HG03558 (cell line): Measurements from ENCODE around the gene C3orf20.
"Not testable (repeated sequence)": the region's sequence is repeated elsewhere in the genome, so short reads cannot be mapped to it uniquely, and the experiment has no call there.

ENCODE experiments used
- ATAC-seq: cut with Tn5 transposase; IDR thresholded peaks from one replicate; pipeline ENCODE4 v1.9.1; 2021; ENCODE audit warnings: moderate number of reproducible peaks; ENCODE audit not compliant: unreplicated experiment; ENCODE audit errors: extremely low read depth

Gene C3orf20

DNA sequence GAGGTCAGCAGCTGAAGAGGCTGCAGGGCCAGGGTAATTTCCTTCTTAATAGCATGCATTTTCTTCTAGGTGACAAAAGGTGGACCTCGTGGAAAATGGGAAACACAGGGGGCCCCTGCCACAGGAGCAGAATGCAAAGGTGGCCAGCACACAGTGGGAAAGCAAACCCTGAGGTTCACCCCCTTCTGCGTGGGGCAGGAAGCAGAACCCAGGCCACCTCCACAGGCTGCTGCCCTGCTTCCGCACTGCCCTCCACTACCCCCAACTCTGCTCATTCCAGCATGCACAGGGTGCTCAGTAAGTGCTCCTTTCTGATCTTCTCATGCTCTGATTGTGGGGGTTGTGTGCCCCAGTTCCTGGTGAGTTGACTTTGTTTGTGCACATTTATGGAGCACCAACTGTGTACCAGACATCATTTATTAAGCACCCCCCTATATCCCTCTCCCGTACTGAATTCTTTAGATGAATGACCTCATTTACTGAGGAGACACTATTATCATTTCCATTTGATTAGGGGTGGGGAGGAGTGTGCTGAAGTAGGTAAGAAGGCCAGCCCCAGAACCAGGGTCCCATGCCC lies 131.1 kb downstream of the C3orf20 start:
- ATAC-seq, result no peak

DNA sequence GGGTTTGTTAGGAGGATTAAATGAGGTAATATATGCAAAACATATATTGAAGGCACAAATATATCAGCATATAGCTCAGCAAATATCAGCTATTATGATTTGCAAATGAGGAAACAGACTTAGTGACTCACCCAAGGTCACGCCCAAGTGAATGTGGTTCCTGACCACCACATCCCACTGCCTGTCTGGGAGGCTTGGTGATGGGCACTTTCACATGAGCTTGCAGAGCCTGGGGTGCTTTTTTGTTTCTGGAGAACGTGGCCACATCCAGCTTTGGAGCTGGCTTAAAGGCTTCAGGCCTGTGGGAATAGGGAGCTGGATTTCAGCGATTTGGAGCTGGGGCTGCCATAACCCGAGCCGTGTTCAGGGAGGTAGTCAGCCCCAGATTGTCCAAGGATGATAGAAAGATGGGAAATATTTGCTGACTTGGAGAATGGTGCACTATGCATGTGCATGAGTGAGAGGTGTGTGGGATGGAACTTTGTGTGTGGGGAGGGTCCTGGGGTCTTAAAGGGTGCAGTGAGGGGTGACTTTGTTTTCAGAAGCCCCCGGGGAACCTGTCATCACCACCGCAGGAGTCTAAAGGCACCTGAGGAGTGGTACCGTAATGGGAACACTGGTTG lies 131.8 kb downstream of the C3orf20 start:
- ATAC-seq, result no peak

DNA sequence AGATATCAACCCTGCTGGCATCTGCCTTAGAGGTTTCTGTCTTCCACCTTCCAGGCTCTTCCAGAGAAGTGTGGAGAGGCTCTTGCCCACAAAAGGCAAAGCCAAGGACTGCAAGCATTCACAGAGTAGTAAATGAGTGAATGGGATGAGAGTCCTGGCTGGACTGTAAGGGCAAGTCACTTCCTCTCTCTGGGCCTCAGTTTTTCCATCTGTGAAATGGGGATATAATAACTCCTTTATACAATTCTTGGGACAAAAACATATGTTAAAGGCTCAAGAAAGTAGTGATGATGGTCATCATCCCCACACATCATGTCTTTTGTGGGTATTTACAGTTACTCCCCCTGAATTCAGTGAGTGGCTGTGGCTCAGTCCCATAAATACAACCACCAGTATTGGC lies 133.1 kb downstream of the C3orf20 start:
- ATAC-seq, result no peak

DNA sequence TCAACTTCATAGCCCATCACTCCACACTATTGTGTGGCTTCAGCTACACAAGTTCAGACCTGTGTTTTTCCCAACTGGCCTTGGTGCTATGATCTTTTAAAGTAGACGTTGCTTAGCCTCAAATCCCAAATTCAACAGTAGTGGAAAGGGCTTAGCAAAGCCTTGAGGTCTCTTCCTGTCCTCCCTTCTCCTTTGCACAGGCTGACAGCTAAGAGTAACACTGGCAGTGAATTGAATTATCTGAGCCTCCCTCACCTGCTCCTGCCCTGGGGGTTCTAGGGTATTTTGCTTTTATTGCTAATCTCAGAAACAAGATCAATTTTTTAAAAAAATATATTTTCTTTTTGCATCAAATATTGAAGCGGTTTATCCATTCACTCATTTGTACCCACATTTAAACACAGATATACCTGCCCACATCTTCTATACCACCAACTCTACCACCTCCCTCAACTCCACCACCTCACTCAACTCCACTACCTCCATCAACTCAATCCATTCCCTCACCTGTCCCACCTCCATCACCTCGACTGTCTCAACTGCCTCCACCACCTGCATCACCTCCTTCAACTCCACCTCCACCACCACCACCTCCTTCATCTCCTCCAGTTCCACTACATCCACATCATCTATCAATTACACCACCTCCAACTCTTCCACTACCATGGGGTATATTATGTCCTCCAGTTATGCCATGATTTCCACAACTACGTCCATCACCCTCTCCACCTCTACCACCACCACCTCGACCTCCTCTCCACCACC lies 133.7 kb downstream of the C3orf20 start:
- no peak for ATAC-seq

DNA sequence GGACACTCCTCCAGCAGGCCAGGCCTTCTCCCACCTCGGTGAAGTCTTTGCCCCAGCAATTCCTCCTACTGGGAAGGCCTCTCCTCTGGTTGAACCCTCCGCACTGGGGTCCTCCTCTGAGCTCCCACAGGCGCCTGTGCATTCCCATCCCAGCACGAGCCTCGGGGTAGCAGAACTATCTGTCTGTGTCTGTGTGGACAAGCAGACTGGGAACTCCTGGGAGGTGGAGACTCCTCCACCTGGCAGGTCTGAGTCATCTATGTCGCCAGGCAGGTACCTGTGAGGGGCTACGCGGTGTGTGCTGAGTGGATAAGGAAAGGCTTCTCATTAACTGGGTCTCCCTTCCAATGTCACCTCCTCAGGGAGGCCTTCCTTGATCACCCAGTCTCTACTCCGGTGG lies 134.7 kb downstream of the C3orf20 start:
- ATAC-seq, result not testable (repeated sequence)

DNA sequence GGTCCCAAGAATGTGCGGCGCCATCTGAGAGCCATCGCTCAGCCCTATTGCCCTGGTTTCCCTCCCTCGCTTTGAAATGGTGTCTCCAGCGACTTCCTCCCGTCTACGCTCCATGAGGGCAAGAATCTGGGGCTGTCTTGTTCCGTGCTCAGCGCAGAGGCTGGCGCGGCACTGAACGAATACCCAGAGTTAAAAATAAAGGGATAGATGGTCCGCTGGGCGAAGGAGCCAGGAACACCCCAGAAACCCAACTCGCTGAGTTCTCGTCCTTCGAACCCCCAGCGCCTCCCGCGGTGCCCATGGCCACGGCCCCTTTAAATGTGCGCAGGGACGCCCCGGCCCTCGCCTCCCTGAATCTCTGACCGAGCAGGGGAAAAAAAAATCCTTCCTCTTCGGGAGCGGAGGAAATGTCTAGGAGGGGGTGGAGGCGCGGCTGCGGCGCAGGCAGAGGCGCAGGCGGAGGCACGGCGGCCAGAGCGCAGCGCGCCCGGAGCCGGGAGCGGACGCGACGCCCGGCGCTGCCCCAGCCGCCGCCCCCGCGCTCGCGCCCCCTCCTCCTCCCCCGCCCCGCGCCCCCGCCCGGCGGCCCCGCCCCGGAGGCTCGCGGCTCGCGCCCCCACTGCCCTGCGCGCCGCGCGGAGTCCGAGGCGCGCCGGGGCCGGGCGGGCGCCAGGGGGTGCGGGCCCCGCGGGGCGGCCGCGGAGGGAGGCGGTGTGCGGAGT lies 135.3 kb downstream of the C3orf20 start:
- no peak for ATAC-seq

DNA sequence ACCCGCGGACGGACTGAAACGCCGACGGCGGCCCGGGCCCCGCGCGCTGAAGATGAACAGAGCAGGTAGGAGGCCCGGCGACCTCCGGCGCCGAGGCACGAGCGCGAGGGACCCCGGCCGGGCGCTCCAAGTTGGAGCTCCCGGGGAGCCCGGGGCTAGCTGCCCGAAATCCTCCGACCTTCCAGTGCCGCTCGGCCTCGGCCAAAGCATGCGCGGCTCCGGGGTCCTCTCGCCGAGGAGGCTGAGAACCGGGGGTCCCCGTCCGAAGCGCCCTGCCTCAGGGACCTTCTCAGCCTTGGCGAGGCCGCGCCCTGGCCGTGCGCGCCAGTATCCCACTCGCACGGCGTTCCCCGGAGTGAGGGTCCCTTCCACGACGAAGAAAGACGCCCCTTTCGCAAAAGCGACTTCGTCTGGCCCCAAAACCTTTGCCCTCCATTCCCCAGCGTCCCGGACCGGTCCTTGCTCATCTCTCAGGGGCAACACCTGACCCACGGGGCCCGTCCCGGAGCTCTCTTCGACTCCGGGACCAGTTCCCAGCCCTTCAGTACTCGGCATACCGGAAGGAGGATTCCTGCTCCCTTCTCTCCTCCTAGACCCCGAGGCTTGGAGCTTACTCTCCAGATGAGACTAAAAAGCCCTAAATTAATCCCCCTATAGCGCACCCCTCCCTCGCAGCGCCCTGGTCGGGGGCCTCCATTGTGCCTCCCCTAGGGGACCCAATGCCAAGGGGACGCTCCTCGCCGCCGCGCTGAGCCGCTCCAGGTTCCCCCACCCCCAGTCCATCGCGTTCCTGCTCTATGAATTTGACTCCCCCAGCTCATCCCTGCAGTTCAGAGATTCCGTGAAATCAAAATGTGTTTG lies 136.1 kb downstream of the C3orf20 start:
- no peak for ATAC-seq

DNA sequence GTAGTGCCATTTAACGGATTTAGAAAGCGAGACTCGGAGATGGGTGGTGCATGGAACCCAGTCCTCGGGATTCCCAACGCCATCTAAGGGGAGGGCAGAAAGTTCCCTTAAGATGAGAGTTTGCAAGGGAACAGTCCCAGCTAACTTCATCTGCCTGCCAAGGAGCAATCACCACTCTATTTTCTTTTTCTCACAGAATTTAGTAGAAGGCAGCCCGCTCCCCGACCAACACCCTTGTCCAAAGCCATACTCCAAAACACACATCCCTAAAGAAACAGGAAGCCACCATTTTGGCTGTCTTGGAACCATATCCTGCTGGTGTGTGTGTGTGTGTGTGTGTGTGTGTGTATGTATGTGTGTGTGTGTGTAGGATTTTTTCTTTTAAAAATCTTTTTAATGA lies 136.7 kb downstream of the C3orf20 start:
- no peak for ATAC-seq

DNA sequence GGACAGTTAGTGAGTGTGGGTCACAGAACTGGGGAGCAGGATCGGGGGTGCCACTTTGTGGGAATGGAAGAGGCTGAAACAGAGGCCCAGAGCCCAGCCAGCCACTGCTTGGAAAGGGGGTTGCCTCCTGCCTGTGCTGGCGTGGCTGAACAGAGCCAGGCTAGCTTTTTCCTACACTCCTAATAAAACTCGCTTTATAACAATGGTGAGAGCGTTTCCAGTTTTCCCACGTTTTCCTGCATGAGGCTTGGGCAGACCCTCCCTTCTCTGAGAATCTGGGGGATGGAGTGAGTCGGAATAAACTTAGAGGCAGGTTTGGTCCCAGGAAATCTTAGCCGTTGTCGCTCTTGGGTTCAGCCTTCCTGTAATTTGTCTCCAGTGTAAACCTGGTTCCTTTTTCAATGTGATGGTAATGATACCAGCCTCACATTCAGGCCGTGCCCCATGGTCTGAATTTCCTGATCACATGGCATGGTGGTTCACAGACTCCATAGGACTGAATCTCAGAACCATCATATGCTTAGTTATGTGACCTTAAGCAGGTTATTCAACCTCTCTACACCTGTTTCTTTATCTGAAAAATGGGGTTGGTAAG lies 137.4 kb downstream of the C3orf20 start:
- ATAC-seq, result no peak

DNA sequence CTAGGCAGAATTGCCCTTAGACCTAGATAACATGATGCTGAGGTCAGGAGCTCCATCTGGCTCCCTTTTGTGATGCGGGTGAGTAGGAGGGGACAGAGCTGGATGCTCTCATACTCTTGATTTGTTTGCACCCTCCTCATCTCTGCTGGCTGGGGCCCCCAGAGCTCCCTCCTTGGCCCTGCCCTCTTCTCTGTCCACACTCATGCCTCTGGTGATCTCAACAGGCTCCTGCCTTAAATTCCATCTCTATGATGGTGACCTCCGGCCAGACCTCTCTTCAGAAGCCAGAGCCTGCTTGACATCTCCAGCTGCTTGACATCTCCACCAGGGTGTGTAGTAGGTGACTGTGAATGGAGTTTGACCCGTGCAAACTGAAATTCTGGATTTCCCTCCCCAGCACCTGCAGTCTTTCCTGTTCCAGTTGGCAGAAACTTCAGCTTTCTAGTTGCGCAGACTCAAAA lies 139.5 kb downstream of the C3orf20 start:
- ATAC-seq, result no peak

DNA sequence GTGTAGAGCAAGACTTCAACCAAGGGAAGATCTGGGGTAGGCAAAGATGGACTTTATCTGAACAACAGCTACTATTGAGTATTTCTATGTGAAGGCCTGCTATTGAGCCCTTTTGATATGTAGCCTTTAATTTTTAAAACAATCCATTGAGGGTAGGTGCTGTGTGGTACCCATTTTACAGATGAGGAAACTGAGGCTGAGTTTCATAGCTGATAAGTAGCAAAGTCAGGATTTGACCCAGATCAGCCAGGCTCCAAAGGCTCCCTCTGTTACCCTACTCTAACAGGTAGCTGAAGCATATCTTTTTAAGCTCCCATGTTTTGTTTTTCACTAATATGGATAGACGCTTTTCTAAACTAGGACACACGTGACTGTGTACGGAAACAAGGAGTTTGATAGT lies 141.4 kb downstream of the C3orf20 start:
- no peak for ATAC-seq

DNA sequence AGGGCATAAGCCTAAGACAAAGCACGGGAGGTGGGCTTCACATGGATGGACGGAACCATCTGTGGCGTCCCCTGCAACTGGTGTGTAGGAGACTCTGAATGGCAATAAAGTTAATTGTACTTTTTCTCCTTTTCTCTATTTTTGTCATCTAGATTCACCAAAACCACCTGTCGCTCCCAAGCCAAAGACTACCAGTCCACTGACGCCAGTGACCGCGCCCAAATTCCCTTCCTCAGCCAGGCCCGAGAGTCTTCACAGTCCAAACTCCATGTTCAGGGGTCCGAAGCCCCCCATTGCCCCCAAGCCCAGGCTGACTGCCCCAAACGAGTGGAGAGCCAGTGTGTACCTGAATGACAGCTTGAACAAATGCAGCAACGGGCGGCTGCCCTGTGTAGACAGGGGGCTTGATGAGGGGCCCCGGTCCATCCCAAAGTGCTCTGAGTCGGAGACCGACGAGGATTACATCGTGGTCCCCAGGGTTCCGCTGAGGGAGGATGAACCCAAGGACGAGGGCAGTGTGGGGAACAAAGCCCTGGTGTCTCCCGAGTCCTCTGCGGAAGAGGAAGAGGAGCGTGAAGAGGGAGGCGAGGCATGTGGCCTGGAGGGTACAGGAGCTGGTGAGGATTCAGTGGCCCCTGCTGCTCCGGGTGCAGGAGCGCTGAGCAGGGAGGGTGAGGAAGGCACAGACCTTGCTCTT lies 144.0 kb downstream of the C3orf20 start, which contains the start of gene FGD5:
Gene FGD5, plus strand, starts transcription at position 159 of the 697 bp plus-strand sequence. Its CDS starts 110 bp downstream, at position 269.
- ATAC-seq, result no peak

DNA sequence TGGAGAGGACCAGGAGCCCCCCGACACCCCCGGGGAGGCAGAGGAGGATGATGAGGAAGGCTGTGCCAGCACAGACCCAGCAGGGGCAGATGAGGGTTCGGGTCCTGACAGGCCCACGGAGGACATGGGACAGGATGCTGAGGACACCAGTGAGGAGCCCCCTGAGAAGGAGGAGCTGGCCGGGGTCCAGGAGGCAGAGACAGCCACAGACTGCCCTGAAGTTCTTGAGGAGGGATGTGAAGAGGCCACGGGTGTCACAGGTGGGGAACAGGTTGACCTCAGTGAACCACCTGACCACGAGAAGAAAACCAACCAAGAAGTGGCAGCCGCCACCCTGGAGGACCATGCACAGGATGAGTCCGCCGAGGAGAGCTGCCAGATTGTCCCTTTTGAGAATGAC lies 144.7 kb downstream of the C3orf20 start:
- no peak for ATAC-seq

DNA sequence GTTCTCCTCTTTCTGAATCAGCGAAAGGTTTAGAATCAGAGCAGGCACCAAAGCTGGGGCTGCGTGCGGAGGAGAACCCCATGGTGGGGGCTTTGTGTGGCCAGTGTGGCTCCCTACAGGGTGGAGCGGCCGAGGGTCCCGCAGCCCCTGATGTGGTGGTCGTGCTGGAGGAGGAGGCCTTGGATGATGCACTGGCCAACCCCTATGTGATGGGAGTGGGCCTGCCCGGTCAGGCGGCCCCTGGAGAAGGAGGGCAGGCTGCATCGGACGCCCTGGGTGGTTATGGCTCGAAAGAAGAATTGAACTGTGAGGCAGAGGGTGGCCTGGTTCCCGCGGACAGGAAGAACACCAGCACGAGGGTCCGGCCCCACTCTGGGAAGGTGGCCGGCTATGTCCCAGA lies 145.2 kb downstream of the C3orf20 start:
- no peak for ATAC-seq

DNA sequence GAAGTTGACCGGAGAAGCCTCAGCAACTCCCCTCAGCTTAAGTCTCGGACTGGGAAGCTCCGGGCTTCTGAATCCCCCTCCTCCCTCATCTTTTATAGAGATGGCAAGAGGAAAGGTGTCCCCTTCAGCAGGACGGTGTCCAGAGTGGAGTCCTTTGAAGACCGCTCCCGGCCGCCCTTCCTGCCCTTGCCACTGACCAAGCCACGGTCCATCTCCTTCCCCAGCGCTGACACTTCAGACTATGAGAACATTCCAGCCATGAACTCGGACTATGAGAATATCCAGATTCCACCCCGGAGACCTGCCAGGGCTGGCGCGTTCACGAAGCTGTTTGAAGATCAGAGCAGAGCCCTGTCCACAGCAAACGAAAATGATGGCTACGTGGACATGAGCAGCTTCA lies 146.2 kb downstream of the C3orf20 start:
- ATAC-seq, result no peak

DNA sequence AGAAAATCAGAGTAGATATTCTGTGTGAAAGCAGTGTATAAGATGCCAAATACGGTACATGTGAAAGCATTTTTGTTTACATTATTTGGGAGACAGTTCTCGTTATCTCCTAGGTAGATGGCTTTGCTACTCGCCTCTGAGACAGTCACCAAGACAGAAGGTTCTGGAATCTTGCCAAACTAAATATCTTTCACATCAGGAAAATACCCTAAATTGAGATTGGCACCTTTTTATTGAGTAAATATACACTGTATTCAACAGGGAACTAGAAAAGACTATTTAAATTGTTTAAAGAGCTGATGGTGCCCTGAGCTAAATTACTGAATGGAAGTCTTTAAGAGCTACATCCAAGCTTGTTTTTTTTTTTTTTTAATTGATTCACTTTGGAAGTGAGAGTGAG lies 147.2 kb downstream of the C3orf20 start:
- no peak for ATAC-seq
